ENCODE data around the gene PRKAR2B.
"Not testable (repeated sequence)": the region's sequence is repeated elsewhere in the genome, so short reads cannot be mapped to it uniquely, and the experiment has no call there.

PRKAR2B gene

GRCh38 chr7:107045195-107045960, 873 bp downstream of the PRKAR2B start:
- peak in 37 of 42 donors; percentile 14 to 83 (median 50) for DNase-seq
- intact Hi-C loops (cut with DNase I), result loop anchor here (10.0 kb wide), 1 partner anchor 99 kb away; no protein-coding TSS in a partner anchor

GRCh38 chr7:107045980-107046379, 1.5 kb downstream of the PRKAR2B start:
- intact Hi-C loops (cut with DNase I), result loop anchor here (10.0 kb wide), 1 partner anchor 99 kb away; no protein-coding TSS in a partner anchor
- peak in 4 of 42 donors; percentile 13 to 34 (median 15) for DNase-seq

- intact Hi-C loops (cut with DNase I), result loop anchor here (10.0 kb wide), 1 partner anchor 98 kb away; no protein-coding TSS in a partner anchor
- DNase-seq, result no peak
These were observed 2.2 kb downstream of the PRKAR2B start for GRCh38 chr7:107046491-107047259.

- DNase-seq, result no peak
- intact Hi-C loops (cut with DNase I), result loop anchor here (10.0 kb wide), 1 partner anchor 97 kb away; no protein-coding TSS in a partner anchor
These were observed 3.6 kb downstream of the PRKAR2B start for GRCh38 chr7:107047902-107048782.

- no peak for DNase-seq
- intact Hi-C loops (cut with DNase I), result loop anchor here (10.0 kb wide), 1 partner anchor 96 kb away; no protein-coding TSS in a partner anchor
These were observed 4.4 kb downstream of the PRKAR2B start for GRCh38 chr7:107048783-107049418.

GRCh38 chr7:107049480-107049879, 5.0 kb downstream of the PRKAR2B start:
- intact Hi-C loops (cut with DNase I), result loop anchor here (10.0 kb wide), 1 partner anchor 95 kb away; no protein-coding TSS in a partner anchor
- no peak for DNase-seq

GRCh38 chr7:107049971-107050532, 5.5 kb downstream of the PRKAR2B start:
- intact Hi-C loops (cut with DNase I), result loop anchor here (10.0 kb wide), 1 partner anchor 95 kb away; no protein-coding TSS in a partner anchor
- no peak for DNase-seq

GRCh38 chr7:107051376-107051775, 6.9 kb downstream of the PRKAR2B start:
- DNase-seq, result no peak
- intact Hi-C loops (cut with DNase I), result no loop called here

GRCh38 chr7:107054965-107055364, 10.5 kb downstream of the PRKAR2B start:
- DNase-seq; intact Hi-C loops (cut with DNase I): not testable (repeated sequence)

- intact Hi-C loops (cut with DNase I); DNase-seq: not testable (repeated sequence)
These were observed 11.6 kb downstream of the PRKAR2B start for GRCh38 chr7:107056058-107056457.

- no peak for DNase-seq
- intact Hi-C loops (cut with DNase I), result no loop called here
These were observed 12.4 kb downstream of the PRKAR2B start for GRCh38 chr7:107056728-107057473.

- no peak for DNase-seq
- intact Hi-C loops (cut with DNase I), result no loop called here
These were observed 12.9 kb downstream of the PRKAR2B start for GRCh38 chr7:107057474-107057833.

GRCh38 chr7:107059468-107059867, 15.0 kb downstream of the PRKAR2B start:
- no peak for DNase-seq
- intact Hi-C loops (cut with DNase I), result no loop called here

- no peak for DNase-seq
- intact Hi-C loops (cut with DNase I), result no loop called here
These were observed 19.0 kb downstream of the PRKAR2B start for GRCh38 chr7:107063245-107064120.

GRCh38 chr7:107064255-107064654, 19.8 kb downstream of the PRKAR2B start:
- DNase-seq, result peak in 32 of 42 donors; percentile 11 to 75 (median 50)
- intact Hi-C loops (cut with DNase I), result no loop called here

GRCh38 chr7:107065929-107066247, 21.4 kb downstream of the PRKAR2B start:
- peak in 1 of 42 donors; percentile 23 for DNase-seq
- intact Hi-C loops (cut with DNase I), result no loop called here

- intact Hi-C loops (cut with DNase I), result no loop called here
- no peak for DNase-seq
These were observed 23.7 kb downstream of the PRKAR2B start for GRCh38 chr7:107068156-107068555.

Data from head of caudate nucleus (tissue), 42 donors.